NCI-H2107 (cell line): ENCODE results near the gene DNAL4.

ENCODE experiments used
- DNase-seq: peaks from one replicate; lab custom pipeline; 2025; lab: John Stamatoyannopoulos, UW

DNAL4 gene

GRCh38 chr22:38758276-38758945 is 35.5 kb downstream of the DNAL4 start:
- peak; percentile 20 for DNase-seq

- no peak for DNase-seq
Measured at GRCh38 chr22:38757464-38757757, 36.5 kb downstream of the DNAL4 start.

GRCh38 chr22:38756711-38757463 is 37.1 kb downstream of the DNAL4 start:
- DNase-seq, result no peak

- DNase-seq, result peak; percentile 48
Measured at GRCh38 chr22:38755911-38756532, 37.9 kb downstream of the DNAL4 start, which contains the start of gene SUN2. Gene SUN2 (minus strand): TSS chr22:38755998. CDS start chr22:38752628, 3,370 bp downstream.

- DNase-seq, result no peak
Measured at GRCh38 chr22:38755155-38755910, 38.6 kb downstream of the DNAL4 start.

- DNase-seq, result no peak
Measured at GRCh38 chr22:38754751-38755154, 39.2 kb downstream of the DNAL4 start.

GRCh38 chr22:38753948-38754750 is 39.8 kb downstream of the DNAL4 start:
- DNase-seq, result no peak

GRCh38 chr22:38751422-38752346 is 42.3 kb downstream of the DNAL4 start:
- no peak for DNase-seq

GRCh38 chr22:38751066-38751421 is 42.9 kb downstream of the DNAL4 start:
- DNase-seq, result no peak

- DNase-seq, result no peak
Measured at GRCh38 chr22:38750638-38751037, 43.3 kb downstream of the DNAL4 start.

GRCh38 chr22:38750104-38750503 is 43.8 kb downstream of the DNAL4 start:
- no peak for DNase-seq

- DNase-seq, result no peak
Measured at GRCh38 chr22:38748487-38749136, 45.3 kb downstream of the DNAL4 start.

GRCh38 chr22:38745676-38746460 is 48.1 kb downstream of the DNAL4 start:
- no peak for DNase-seq

- DNase-seq, result no peak
Measured at GRCh38 chr22:38744981-38745380, 49.0 kb downstream of the DNAL4 start.

- no peak for DNase-seq
Measured at GRCh38 chr22:38742176-38742942, 51.6 kb downstream of the DNAL4 start.

GRCh38 chr22:38741576-38741975 is 52.4 kb downstream of the DNAL4 start:
- DNase-seq, result no peak

GRCh38 chr22:38741166-38741565 is 52.8 kb downstream of the DNAL4 start:
- DNase-seq, result no peak

GRCh38 chr22:38740754-38741153 is 53.2 kb downstream of the DNAL4 start:
- DNase-seq, result no peak
